H1 (cell line): ENCODE results near the gene CABP4. TPM values are rescaled to one million over a fixed set of nuclear protein-coding genes. Genes with fewer than 3 reads are reported as not detected.

Source experiments
- CTCF ChIA-PET: fragments of 300-600 bp; sonication (Branson Sonifier 250); formaldehyde crosslinking; loops from one replicate; lab custom pipeline; 2021; ENCODE audit not compliant: partially characterized antibody; lab: Charles Lee
- POLR2A ChIA-PET: fragments of 300-600 bp; sonication (Branson Sonifier 250); formaldehyde crosslinking; loops from one replicate; lab custom pipeline; 2021; ENCODE audit warnings: inconsistent platforms; ENCODE audit not compliant: partially characterized antibody; lab: Charles Lee
- DNase-seq, 2 experiments: peaks; one replicate each; pipeline versions ENCODE4 v3.0.0 to v3.0.0-alpha.2; 2010 to 2022; ENCODE audit warnings: low spot score in 2 of 2, low read depth in 1 of 2, mixed read lengths in 1 of 2
- FAIRE-seq: peaks from 2 replicates; lab custom pipeline; 2011; peaks lifted over from hg19 to GRCh38; lab: Jason Lieb, UNC
- H2AFZ ChIP-seq: 2 replicates; pipeline ENCODE4 v1.8.1; 2012; ENCODE audit warnings: low read length, inconsistent platforms
- H2AK5ac ChIP-seq: 2 replicates; pipeline ENCODE4 v1.6.1; 2013; ENCODE audit warnings: low read depth, low read length
- H2BK120ac ChIP-seq: replicated peaks from 2 replicates; pipeline ENCODE3; 2013; ENCODE audit warnings: low read depth, low read length, inconsistent platforms
- H2BK12ac ChIP-seq: 2 replicates; pipeline ENCODE4 v1.6.1; 2013; ENCODE audit warnings: low read depth, low read length
- H2BK15ac ChIP-seq: 2 replicates; pipeline ENCODE4 v1.6.1; 2013; ENCODE audit warnings: low read length
- H2BK20ac ChIP-seq: 2 replicates; pipeline ENCODE4 v1.6.1; 2013; ENCODE audit warnings: low read length
- H2BK5ac ChIP-seq: 2 replicates; pipeline ENCODE4 v1.6.1; 2013; ENCODE audit warnings: low read depth, low read length
- H3K14ac ChIP-seq: 2 replicates; pipeline ENCODE4 v1.6.1; 2013; ENCODE audit warnings: inconsistent platforms; ENCODE audit not compliant: insufficient read length
- H3K18ac ChIP-seq: 2 replicates; pipeline ENCODE4 v1.6.1; 2013; ENCODE audit warnings: low read length; ENCODE audit errors: extremely low read depth
- H3K23ac ChIP-seq: 2 replicates; pipeline ENCODE4 v1.6.1; 2013; ENCODE audit warnings: inconsistent platforms; ENCODE audit not compliant: insufficient read length
- H3K23me2 ChIP-seq: 2 replicates; pipeline ENCODE4 v1.6.1; 2013; ENCODE audit warnings: low read depth, low read length
- H3K27ac ChIP-seq: 2 replicates; pipeline ENCODE4 v1.6.1; 2011; ENCODE audit warnings: low read depth, low read length, inconsistent platforms
- H3K27me3 ChIP-seq, 4 experiments: replicated peaks in 1 of 4; 1 replicate in 1 of 4; 2 replicates in 3 of 4; pipeline versions ENCODE4 v1.6.1 to v1.8.1; 2011 to 2013; ENCODE audit warnings: low read length in 3 of 4, mild to moderate bottlenecking in 3 of 4, inconsistent platforms in 2 of 4, mixed read lengths in 2 of 4, moderate library complexity in 1 of 4; ENCODE audit not compliant: control insufficient read depth in 3 of 4, insufficient read depth in 3 of 4; ENCODE audit errors: extremely low read depth in 1 of 4
- H3K36me3 ChIP-seq, 4 experiments: 2 replicates each; pipeline versions ENCODE4 v1.6.1 to v1.8.1; 2011 to 2013; ENCODE audit warnings: mild to moderate bottlenecking in 4 of 4, low read length in 3 of 4, moderate library complexity in 2 of 4, control low read depth in 1 of 4, inconsistent platforms in 1 of 4; ENCODE audit not compliant: insufficient read depth in 4 of 4, control insufficient read depth in 2 of 4
- H3K4ac ChIP-seq: replicated peaks from 2 replicates; pipeline ENCODE3; 2013; ENCODE audit warnings: low read length, low read depth, mixed read lengths, inconsistent platforms; ENCODE audit not compliant: insufficient read length
- H3K4me1 ChIP-seq, 4 experiments: replicated peaks in 1 of 4; 1 replicate in 1 of 4; 2 replicates in 3 of 4; pipeline versions ENCODE4 v1.6.1 to v1.8.1; 2011 to 2013; ENCODE audit warnings: low read length in 3 of 4, inconsistent platforms in 2 of 4, mixed read lengths in 1 of 4; ENCODE audit not compliant: insufficient read depth in 4 of 4, control insufficient read depth in 3 of 4
- H3K4me2 ChIP-seq, 2 experiments: 2 replicates each; pipeline versions ENCODE4 v1.6.1 to v1.8.1; 2011 to 2013; ENCODE audit warnings: low read depth in 2 of 2, low read length in 2 of 2, control low read depth in 1 of 2, inconsistent platforms in 1 of 2, mild to moderate bottlenecking in 1 of 2; ENCODE audit not compliant: insufficient read depth in 1 of 2
- H3K4me3 ChIP-seq, 4 experiments: fragments of 200-600, 300-600 bp in 1 of 4; sonication (generic), shearing (Covaris generic), sonication (Bioruptor Twin) in 1 of 4; 2 replicates each; pipeline versions ENCODE4 v1.5.1 to v1.8.1; 2011 to 2016; ENCODE audit warnings: low read length in 4 of 4, low read depth in 3 of 4, control low read depth in 2 of 4, inconsistent platforms in 2 of 4, mild to moderate bottlenecking in 2 of 4, mixed read lengths in 1 of 4, moderate library complexity in 1 of 4; ENCODE audit not compliant: insufficient read depth in 2 of 4; ENCODE audit errors: extremely low read depth in 1 of 4
- H3K56ac ChIP-seq: replicated peaks from 2 replicates; pipeline ENCODE3; 2013; ENCODE audit warnings: low read depth, mild to moderate bottlenecking, mixed read lengths, low read length, inconsistent platforms; ENCODE audit not compliant: insufficient read length
- H3K79me1 ChIP-seq: 2 replicates; pipeline ENCODE4 v1.6.1; 2013; ENCODE audit warnings: low read depth, low read length, control low read depth
- H3K79me2 ChIP-seq, 2 experiments: 2 replicates each; pipeline versions ENCODE4 v1.6.1 to v1.8.1; 2012 to 2013; ENCODE audit warnings: low read length in 2 of 2, mild to moderate bottlenecking in 2 of 2, inconsistent platforms in 1 of 2; ENCODE audit not compliant: insufficient read depth in 2 of 2, control insufficient read depth in 1 of 2
- H3K9ac ChIP-seq, 4 experiments: replicated peaks in 1 of 4; 1 replicate in 1 of 4; 2 replicates in 3 of 4; pipeline versions ENCODE4 v1.6.1 to v1.8.1; 2011 to 2013; ENCODE audit warnings: low read depth in 3 of 4, low read length in 3 of 4, control low read depth in 2 of 4, mild to moderate bottlenecking in 2 of 4, moderate library complexity in 2 of 4, inconsistent platforms in 1 of 4; ENCODE audit errors: extremely low read depth in 1 of 4
- H3K9me3 ChIP-seq, 2 experiments: 2 replicates each; pipeline versions ENCODE4 v1.6.1 to v1.8.1; 2012 to 2013; ENCODE audit warnings: mild to moderate bottlenecking in 2 of 2, moderate library complexity in 2 of 2, control low read depth in 1 of 2, inconsistent platforms in 1 of 2, low read depth in 1 of 2, low read length in 1 of 2, mixed read lengths in 1 of 2; ENCODE audit not compliant: insufficient read depth in 2 of 2
- H4K20me1 ChIP-seq, 2 experiments: replicated peaks in 1 of 2; 2 replicates each; pipeline versions ENCODE3 to v1.8.1; 2011 to 2013; ENCODE audit warnings: inconsistent platforms in 2 of 2, low read length in 2 of 2, mild to moderate bottlenecking in 1 of 2; ENCODE audit not compliant: insufficient read depth in 2 of 2, control insufficient read depth in 1 of 2
- H4K5ac ChIP-seq: 2 replicates; pipeline ENCODE4 v1.6.1; 2013; ENCODE audit warnings: low read length, low read depth, mixed read lengths, inconsistent platforms; ENCODE audit not compliant: insufficient read length
- H4K8ac ChIP-seq: 2 replicates; pipeline ENCODE4 v1.8.0; 2013; ENCODE audit warnings: mild to moderate bottlenecking, moderate library complexity, low read length, inconsistent platforms; ENCODE audit not compliant: insufficient read depth; ENCODE audit errors: extremely low read depth
- H4K91ac ChIP-seq: replicated peaks from 2 replicates; pipeline ENCODE3; 2013; ENCODE audit warnings: low read length, mixed read lengths, inconsistent platforms; ENCODE audit not compliant: insufficient read length
- KDM4A ChIP-seq: IDR thresholded peaks from one replicate; pipeline ENCODE4 v1.7.1; 2012; ENCODE audit warnings: low read depth, mild to moderate bottlenecking, moderate library complexity, low read length, inconsistent platforms; ENCODE audit not compliant: severe bottlenecking
- RAD21 ChIP-seq, 2 experiments: IDR thresholded peaks in 1 of 2; conservative IDR thresholded peaks in 1 of 2; 2 replicates each; pipeline ENCODE4 v1.6.1; 2011; ENCODE audit warnings: low read depth in 2 of 2, low read length in 2 of 2, improper control_type of control experiment in 1 of 2, inconsistent platforms in 1 of 2, mild to moderate bottlenecking in 1 of 2, moderate library complexity in 1 of 2
- WGBS, 2 experiments: shearing (Covaris generic) in 1 of 2; methylation state at CpG; one replicate each; pipeline versions ENCODE4 v1.1.6 to v1.1.7; 2013 to 2015; ENCODE audit warnings: low lambda C conversion rate in 2 of 2, mixed read lengths in 2 of 2, inconsistent platforms in 1 of 2, low coverage in 1 of 2, missing lambda C conversion rate in 1 of 2; ENCODE audit not compliant: insufficient replicate concordance in 2 of 2, insufficient coverage in 1 of 2, insufficient read length in 1 of 2; ENCODE audit errors: extremely low coverage in 1 of 2, missing lambda C conversion rate in 1 of 2; 5-methylcytosine and 5-hydroxymethylcytosine counted together
- polyA plus RNA-seq, 7 experiments: library from polyadenylated mRNA; depleted of rRNA in 3 of 7; stranded (reverse) in 5 of 7; unstranded in 2 of 7; fragments of >200 nt in 5 of 7; fragments of 200-250 nt in 2 of 7; gene quantifications; 1 replicate in 5 of 7; 2 replicates in 1 of 7; 4 replicates in 1 of 7; pipeline versions ENCODE4 v1.2.1 to v1.2.3, GENCODE V29; 2011 to 2013; ENCODE audit warnings: missing spikeins in 2 of 7, mixed read lengths in 2 of 7
- total RNA-seq: library from RNA; stranded (reverse); fragmentation: NEBNext Ultra II Directional; extraction: Animal tissue kit (Norgen Biotek cat#: 25700); gene quantifications from 2 replicates; pipeline ENCODE4 v1.2.1, GENCODE V29; 2021

Gene CABP4
- total and polyA plus RNA-seq, 2 of the 8 experiments (the other 6 are each of a cell fraction or from before 2014, with no cell fraction given): not detected

GRCh38 chr11:67469508-67469811 is 14.3 kb downstream of the CABP4 start:
- 49% methylated on average over 9 of the region's 9 CpGs; no CpG with 5 or more reads in 1 of the 2 experiments for whole genome bisulfite sequencing, 2 experiments
- TF ChIP-seq RAD21 (IDR thresholded peaks at IDR 0.05 in 1 of 2, conservative IDR thresholded peaks at IDR 0.05 in 1 of 2; ENCODE audit: low read depth in 2 of 2, low read length in 2 of 2) (no peak), KDM4A (peak; percentile 54)
- no peak overlapping the region for H2BK12ac ChIP-seq
- peak overlapping the region; percentile 61 to 81; a peak in 3 of 4 replicates for H3K4me2 ChIP-seq
- no peak overlapping the region for H3K23ac ChIP-seq
- no peak for FAIRE-seq
- no peak for DNase-seq
- peak overlapping the region; percentile 96; the same call in 1 of the 2 replicates for H4K8ac ChIP-seq
- no peak overlapping the region for H3K14ac ChIP-seq
- H4K5ac ChIP-seq: peak overlapping the region; percentile 67
- peaks cover 0 to 3% of the 10 kb centered on the region in 2 experiments for H4K20me1 ChIP-seq
- no peak overlapping the region; the same call in 1 of the 2 replicates for H3K18ac ChIP-seq
- peaks cover 6% of the 10 kb centered on the region for H3K23me2 ChIP-seq
- no peaks in the 10 kb centered on the region for H3K36me3 ChIP-seq
- no peak overlapping the region for H2AK5ac ChIP-seq
- no peak overlapping the region for H3K4ac ChIP-seq
- H2BK120ac ChIP-seq: no peak overlapping the region
- no peak overlapping the region for H2BK15ac ChIP-seq
- peaks cover 0 to 9% (median 3%) of the 10 kb centered on the region in 4 experiments; a peak in 5 of 7 replicates for H3K4me1 ChIP-seq
- H3K79me1 ChIP-seq: peaks cover 2% of the 10 kb centered on the region
- H3K9me3 ChIP-seq: no peaks in the 10 kb centered on the region
- ChIA-PET CTCF (interaction anchor here (0.7 to 1.6 kb wide), 5 partner anchors 12 to 1580 kb away, joined by 3 to 7 read pairs (median 5); partner anchors contain the start of gene TPCN2), POLR2A (interaction anchor here (1.0 to 4.6 kb wide), 10 partner anchors 12 to 98 kb away, joined by 3 to 36 read pairs (median 5); partner anchors contain the start of genes PPP1CA, PTPRCAP and RPS6KB2)
- H2BK5ac ChIP-seq: no peak overlapping the region
- H4K91ac ChIP-seq: peak overlapping the region; percentile 61
- no peak overlapping the region for H3K27ac ChIP-seq
- H3K9ac ChIP-seq: no peak overlapping the region; a peak in 1 of 7 replicates
- no peaks in the 10 kb centered on the region for H3K27me3 ChIP-seq
- no peak overlapping the region for H3K56ac ChIP-seq
- H2AFZ ChIP-seq: peak overlapping the region; percentile 47; the same call in 1 of the 2 replicates
- H3K79me2 ChIP-seq: peaks cover 0 to 3% of the 10 kb centered on the region in 2 experiments; a peak in 2 of 4 replicates
- no peak overlapping the region for H2BK20ac ChIP-seq
- H3K4me3 ChIP-seq: peak overlapping the region; percentile 12 to 90 (median 48); a peak in 7 of 8 replicates
